Measurements from ENCODE around the gene CAGE1. TPM values are rescaled to one million over a fixed set of nuclear protein-coding genes. Genes with fewer than 3 reads are reported as not detected.

CAGE1 gene
- total and polyA plus RNA-seq, 8 donors = not detected

- Histone ChIP-seq H3K27ac (no peak overlapping the region), H3K4me3 (no peak overlapping the region), H3K36me3 (peaks cover 24 to 100% (median 97%) of the 10 kb centered on the region in 4 donors), H3K9me3 (no peaks in the 10 kb centered on the region), H3K4me1 (no peaks in the 10 kb centered on the region), H3K27me3 (no peaks in the 10 kb centered on the region)
- intact Hi-C loops (cut with DNase I; ENCODE audit: low total_unique reads) = no loop called here
- TF ChIP-seq POLR2AphosphoS5 (IDR thresholded peaks at IDR 0.05) = no peak
- whole genome bisulfite sequencing, 5 donors = 81 to 94% (median 83%) methylated on average over 1 of the region's 1 CpG
- no peak for DNase-seq
Observed at GRCh38 chr6:7290079-7290478, 99.5 kb downstream of the CAGE1 start.

GRCh38 chr6:7285416-7285815, 104.1 kb downstream of the CAGE1 start:
- TF ChIP-seq CTCF (IDR thresholded peaks at IDR 0.05) (no peak), POLR2AphosphoS5 (IDR thresholded peaks at IDR 0.05) (no peak), POLR2A (IDR thresholded peaks at IDR 0.05) (no peak), EP300 (IDR thresholded peaks at IDR 0.05) (no peak)
- H3K36me3 ChIP-seq = peaks cover 10 to 66% (median 62%) of the 10 kb centered on the region in 4 donors
- intact Hi-C loops (cut with DNase I; ENCODE audit: low total_unique reads) = no loop called here
- WGBS, 5 donors = 85 to 97% (median 93%) methylated on average over 6 of the region's 6 CpGs
- no peaks in the 10 kb centered on the region for H3K27me3 ChIP-seq
- DNase-seq = no peak
- H3K4me3 ChIP-seq = no peak overlapping the region
- no peaks in the 10 kb centered on the region for H3K4me1 ChIP-seq
- H3K27ac ChIP-seq = no peak overlapping the region
- no peaks in the 10 kb centered on the region for H3K9me3 ChIP-seq

- no peak for DNase-seq
Observed at GRCh38 chr6:7283676-7284075, 105.9 kb downstream of the CAGE1 start.

GRCh38 chr6:7282097-7282906, 107.2 kb downstream of the CAGE1 start:
- no peak for TF ChIP-seq POLR2AphosphoS5 (IDR thresholded peaks at IDR 0.05)
- no peak for TF ChIP-seq CTCF (IDR thresholded peaks at IDR 0.05)
- TF ChIP-seq POLR2A (IDR thresholded peaks at IDR 0.05) = no peak
- no peak for TF ChIP-seq EP300 (IDR thresholded peaks at IDR 0.05)
- Histone ChIP-seq H3K36me3 (peaks cover 4 to 34% (median 31%) of the 10 kb centered on the region in 4 donors), H3K27me3 (no peaks in the 10 kb centered on the region), H3K4me3 (no peak overlapping the region), H3K27ac (no peak overlapping the region), H3K4me1 (peaks cover 4 to 21% (median 11%) of the 10 kb centered on the region in 4 donors), H3K9me3 (no peaks in the 10 kb centered on the region)
- intact Hi-C loops (cut with DNase I; ENCODE audit: low total_unique reads) = no loop called here
- 64 to 82% (median 77%) methylated on average over 10 of the region's 10 CpGs for WGBS, 5 donors
- no peak for DNase-seq

More at GRCh38 chr6:7283676-7284075, 105.9 kb downstream of the CAGE1 start:
- Histone ChIP-seq H3K9me3 (no peaks in the 10 kb centered on the region), H3K36me3 (peaks cover 4 to 48% (median 45%) of the 10 kb centered on the region in 4 donors), H3K27ac (no peak overlapping the region), H3K4me1 (peaks cover under 1 to 8% (median 4%) of the 10 kb centered on the region in 4 donors), H3K4me3 (no peak overlapping the region), H3K27me3 (no peaks in the 10 kb centered on the region)
- WGBS, 5 donors = 49 to 71% (median 55%) methylated on average over 2 of the region's 2 CpGs
- intact Hi-C loops (cut with DNase I; ENCODE audit: low total_unique reads) = no loop called here
- TF ChIP-seq EP300 (IDR thresholded peaks at IDR 0.05) (no peak), CTCF (IDR thresholded peaks at IDR 0.05) (no peak), POLR2A (IDR thresholded peaks at IDR 0.05) (no peak), POLR2AphosphoS5 (IDR thresholded peaks at IDR 0.05) (no peak)

Other genes with a start within 250 kb of the CAGE1 start
- gene SSR1, start 76.5 kb downstream of the CAGE1 start, total RNA-seq = 10 to 100 TPM; 29.8 to 62.4 (median 40.3) TPM
- gene SSR1, start 76.5 kb downstream of the CAGE1 start, polyA plus RNA-seq = 10 to 100 TPM; 11.6 to 21.0 (median 18.0) TPM
- gene RIOK1, start 66 bp upstream of the CAGE1 start, total RNA-seq = 100 to 1,000 TPM in 1 of 5 donors, 10 to 100 TPM in 3, 1 to 10 TPM in 1; 8.7 to 105 (median 16.5) TPM
- 10 to 100 TPM; 11.6 to 14.1 (median 12.0) TPM for gene RIOK1, start 66 bp upstream of the CAGE1 start, polyA plus RNA-seq
- gene DSP, start 151.9 kb upstream of the CAGE1 start, total RNA-seq = 100 to 1,000 TPM in 4 of 5 donors, 10 to 100 TPM in 1; 58.9 to 125 (median 121) TPM
- 10 to 100 TPM; 12.0 to 53.9 (median 15.6) TPM for gene DSP, start 151.9 kb upstream of the CAGE1 start, polyA plus RNA-seq
- gene SNRNP48, start 200.5 kb upstream of the CAGE1 start, total RNA-seq = 100 to 1,000 TPM in 1 of 5 donors, 10 to 100 TPM in 4; 12.6 to 138 (median 16.8) TPM
- gene SNRNP48, start 200.5 kb upstream of the CAGE1 start, polyA plus RNA-seq = 1 to 10 TPM; 5.1 to 7.9 (median 5.9) TPM

Data from stomach (tissue), 9 donors.